Activated CD4-positive, alpha-beta T cell treated with anti-CD3 and anti-CD28 coated beads for 36 hours (primary cell): ENCODE results near the gene LMF2. TPM values are rescaled to one million over a fixed set of nuclear protein-coding genes. Genes with fewer than 3 reads are reported as not detected.

Experiments used
- ATAC-seq: fragments of 200-7000 bp; cut with Tn5 transposase; one replicate; pipeline ENCODE4 v1.10.0; 2021; ENCODE audit warnings: mild to moderate bottlenecking, moderate library complexity
- CTCF ChIA-PET: fragments of 350-600 bp; sonication (Branson Sonifier 250); formaldehyde crosslinking; loops from one replicate; lab custom pipeline; 2021; ENCODE audit warnings: antibody characterized with exemption; lab: Charles Lee
- POLR2A ChIA-PET: fragments of 350-600 bp; sonication (Branson Sonifier 250); formaldehyde crosslinking; loops from one replicate; lab custom pipeline; 2021; ENCODE audit warnings: antibody characterized with exemption, inconsistent platforms; lab: Charles Lee
- DNase-seq: peaks from one replicate; pipeline ENCODE4 v3.0.0-alpha.2; 2020
- H3K27ac Mint-ChIP-seq: one replicate; pipeline ENCODE4 v1.8.0; 2021; ENCODE audit warnings: mixed read lengths
- H3K27me3 Mint-ChIP-seq: one replicate; pipeline ENCODE4 v1.8.0; 2021; ENCODE audit warnings: mixed read lengths
- H3K36me3 Mint-ChIP-seq: one replicate; pipeline ENCODE4 v1.8.0; 2021; ENCODE audit warnings: low read depth, mixed read lengths
- H3K4me1 Mint-ChIP-seq: one replicate; pipeline ENCODE4 v1.8.0; 2021; ENCODE audit warnings: mixed read lengths
- H3K4me3 Mint-ChIP-seq: one replicate; pipeline ENCODE4 v1.8.0; 2021; ENCODE audit warnings: mild to moderate bottlenecking, moderate library complexity, mixed read lengths
- H3K9me3 Mint-ChIP-seq: one replicate; pipeline ENCODE4 v1.8.0; 2021; ENCODE audit warnings: low read depth, mixed read lengths
- intact Hi-C, 2 experiments: fragments of 100-400 bp; cut with DNase I in 1 of 2; cut with micrococcal nuclease in 1 of 2; formaldehyde crosslinking; loops; one replicate each; pipeline versions ENCODE4 v1.14.2 to v1.15.1; 2022 to 2024; cut with DNase I, micrococcal nuclease
- total RNA-seq, 2 experiments: library from RNA; stranded (reverse); gene quantifications; one replicate each; pipeline ENCODE4 v1.2.3, GENCODE V29; 2021

The LMF2 gene
- total RNA-seq, 2 experiments from 2014 or later: 46.8 to 49.4 TPM

DNA sequence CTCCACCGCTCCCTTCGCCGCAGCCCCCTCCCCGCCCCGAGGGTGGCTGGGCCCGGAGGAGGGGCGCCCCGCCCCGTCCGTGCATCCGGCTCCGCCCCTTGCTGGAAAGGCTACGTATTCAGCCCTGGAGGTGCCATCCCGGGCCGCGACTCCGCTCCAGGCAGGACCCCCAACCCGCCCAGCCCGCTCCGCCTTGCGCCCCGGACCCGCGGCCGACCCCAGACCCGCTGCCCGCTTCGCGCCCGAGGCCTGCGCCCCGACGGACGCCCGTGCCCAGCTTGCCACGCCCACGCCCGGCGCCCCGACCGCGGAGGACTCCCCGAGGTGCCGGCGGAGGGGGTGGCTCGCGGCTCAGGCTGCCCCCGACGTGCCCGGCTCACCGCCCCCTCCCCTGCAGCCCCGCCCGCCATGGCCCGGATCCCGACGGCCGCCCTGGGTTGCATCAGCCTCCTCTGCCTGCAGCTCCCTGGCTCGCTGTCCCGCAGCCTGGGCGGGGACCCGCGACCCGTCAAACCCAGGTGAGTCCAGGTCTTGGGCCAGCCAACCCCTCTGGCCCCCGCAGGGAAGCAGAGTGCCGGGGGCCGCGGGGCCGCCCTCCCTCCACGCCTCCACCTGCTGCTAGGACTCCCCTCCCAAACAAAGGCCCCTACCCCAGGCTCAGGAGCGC lies 25.9 kb downstream of the LMF2 start, which contains the start of gene ADM2:
TSS of gene ADM2 (plus strand) at position 104 of the 667 bp plus-strand sequence. CDS start at position 409, 305 bp downstream.
- ATAC-seq (peak; percentile 87), DNase-seq (peak; percentile 82)
- intact Hi-C loops: loop anchor here in 1 of 2 experiments (1.0 to 2.0 kb wide), 3 partner anchors 11 to 231 kb away; partner anchors contain the start of genes HDAC10 and LMF2
- Mint-ChIP-seq H3K27me3 (peaks cover 8% of the 10 kb centered on the region), H3K4me1 (no peaks in the 10 kb centered on the region), H3K36me3 (no peaks in the 10 kb centered on the region), H3K4me3 (peak within 1 kb of the TSS; percentile 74), H3K9me3 (no peaks in the 10 kb centered on the region), H3K27ac (no peak within 1 kb of the TSS)
- POLR2A ChIA-PET: no interaction called here
- CTCF ChIA-PET: no interaction called here

DNA sequence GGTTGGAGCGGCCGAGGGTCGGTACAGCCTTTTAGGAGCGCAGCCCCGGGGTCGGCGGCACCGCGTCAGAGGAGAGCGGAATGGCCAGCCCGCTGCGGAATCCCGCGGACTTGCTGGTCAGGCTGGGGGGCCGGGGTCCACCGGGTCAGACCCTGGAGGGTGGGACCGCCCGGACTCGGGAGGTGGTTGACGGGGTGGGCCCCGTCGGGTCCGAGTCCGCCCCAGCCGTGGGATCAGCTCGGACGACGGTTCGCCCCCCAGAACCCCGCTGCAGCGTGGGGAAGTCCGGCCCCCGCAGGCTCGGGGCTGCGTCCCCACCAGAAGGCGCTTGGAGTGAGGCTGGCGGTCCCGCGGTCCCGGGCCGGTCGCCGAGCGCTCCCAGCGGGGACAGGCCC lies 26.5 kb downstream of the LMF2 start:
- Mint-ChIP-seq H3K4me1 (no peaks in the 10 kb centered on the region), H3K27me3 (peaks cover 8% of the 10 kb centered on the region), H3K36me3 (no peaks in the 10 kb centered on the region), H3K4me3 (peak overlapping the region; percentile 74), H3K27ac (no peak overlapping the region), H3K9me3 (no peaks in the 10 kb centered on the region)
- ChIA-PET CTCF (interaction anchor here (1.0 to 2.8 kb wide), 2 partner anchors 17 to 140 kb away, joined by 3 to 8 read pairs; no protein-coding TSS in a partner anchor), POLR2A (no interaction called here)
- intact Hi-C loops: loop anchor here in 1 of 2 experiments (1.0 to 2.0 kb wide), 3 partner anchors 11 to 230 kb away; partner anchors contain the start of genes HDAC10 and LMF2
- no peak for DNase-seq
- ATAC-seq: no peak

DNA sequence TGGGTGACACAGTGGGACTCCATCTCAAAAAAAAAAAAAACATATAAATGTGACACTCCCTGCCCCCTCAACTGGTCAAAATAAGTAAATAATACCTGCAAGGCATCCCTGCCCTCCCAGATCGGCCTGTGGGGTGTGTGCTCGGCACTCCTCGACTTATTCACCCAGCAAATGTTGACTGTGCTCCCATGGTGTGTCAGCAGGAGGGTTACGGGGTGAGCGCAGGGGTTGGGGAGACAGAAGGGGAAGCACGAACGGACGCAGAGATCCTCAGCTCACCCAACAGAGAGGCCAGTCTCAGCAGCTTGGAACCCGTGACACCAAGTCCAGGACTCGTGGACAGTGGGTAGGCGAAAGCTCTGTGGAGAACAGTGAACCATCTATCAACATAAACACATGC lies 27.8 kb downstream of the LMF2 start:
- Mint-ChIP-seq H3K4me3 (peak overlapping the region; percentile 64), H3K27me3 (peaks cover 8% of the 10 kb centered on the region), H3K9me3 (no peaks in the 10 kb centered on the region), H3K27ac (no peak overlapping the region), H3K4me1 (peaks cover 2% of the 10 kb centered on the region), H3K36me3 (no peaks in the 10 kb centered on the region)
- CTCF ChIA-PET: interaction anchor here (1.0 to 2.8 kb wide), 2 partner anchors 18 to 22 kb away, joined by 4 to 8 read pairs; no protein-coding TSS in a partner anchor
- POLR2A ChIA-PET: no interaction called here
- intact Hi-C loops: loop anchor here in 1 of 2 experiments (2.0 kb wide), 1 partner anchor 229 kb away; the partner anchor contains the start of gene HDAC10
- no peak for ATAC-seq
- no peak for DNase-seq

DNA sequence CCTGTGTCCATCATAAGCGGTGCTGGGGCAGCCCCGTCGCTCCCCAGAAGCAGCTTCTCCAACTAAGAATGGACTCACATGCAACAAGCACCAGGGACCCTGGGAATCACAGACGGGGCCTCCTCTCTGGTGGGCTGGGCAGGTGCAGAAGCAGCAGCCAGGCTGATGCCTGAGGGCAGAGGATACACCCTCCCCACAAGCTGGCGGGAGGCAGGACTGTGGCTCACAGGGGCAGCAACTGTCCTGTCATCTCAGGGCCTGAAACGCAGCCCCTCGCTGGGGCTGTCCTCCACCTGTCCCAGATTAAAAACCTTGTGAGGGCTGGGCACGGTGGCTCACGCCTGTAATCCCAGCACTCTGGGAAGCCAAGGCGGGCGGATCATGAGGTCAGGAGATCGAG lies 29.6 kb downstream of the LMF2 start:
- no peak for ATAC-seq
- H3K4me1 Mint-ChIP-seq: peaks cover 12% of the 10 kb centered on the region
- peaks cover 2% of the 10 kb centered on the region for H3K36me3 Mint-ChIP-seq
- ChIA-PET CTCF (no interaction called here), POLR2A (no interaction called here)
- intact Hi-C loops: no loop called here
- no peaks in the 10 kb centered on the region for H3K9me3 Mint-ChIP-seq
- H3K4me3 Mint-ChIP-seq: no peak overlapping the region
- DNase-seq: no peak
- no peak overlapping the region for H3K27ac Mint-ChIP-seq
- H3K27me3 Mint-ChIP-seq: peaks cover 8% of the 10 kb centered on the region

DNA sequence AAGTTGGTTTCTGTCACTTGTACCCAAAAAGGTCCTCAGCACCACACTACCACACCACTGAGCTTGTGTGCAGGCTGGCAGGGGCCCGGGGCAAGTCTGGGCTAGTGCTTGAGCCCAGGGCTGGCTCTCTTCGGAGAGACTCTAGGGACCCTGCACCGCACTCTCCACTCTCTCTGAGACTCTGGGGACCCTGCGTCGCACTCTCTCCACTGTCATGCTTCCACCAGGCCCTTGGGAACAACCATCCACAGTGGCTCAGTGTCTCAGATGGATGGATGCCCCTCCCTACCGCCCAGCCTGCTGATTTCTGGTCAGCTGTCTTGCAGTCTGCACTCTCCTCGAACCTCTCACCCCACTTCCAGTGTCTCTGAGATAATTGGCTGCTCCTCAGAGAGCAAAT lies 30.6 kb downstream of the LMF2 start:
- H3K27me3 Mint-ChIP-seq: peaks cover 8% of the 10 kb centered on the region
- H3K36me3 Mint-ChIP-seq: peaks cover 2% of the 10 kb centered on the region
- no peaks in the 10 kb centered on the region for H3K9me3 Mint-ChIP-seq
- no peak overlapping the region for H3K27ac Mint-ChIP-seq
- CTCF ChIA-PET: no interaction called here
- intact Hi-C loops: no loop called here
- H3K4me1 Mint-ChIP-seq: peaks cover 23% of the 10 kb centered on the region
- DNase-seq (no peak), ATAC-seq (no peak)
- no peak overlapping the region for H3K4me3 Mint-ChIP-seq
- POLR2A ChIA-PET: no interaction called here

DNA sequence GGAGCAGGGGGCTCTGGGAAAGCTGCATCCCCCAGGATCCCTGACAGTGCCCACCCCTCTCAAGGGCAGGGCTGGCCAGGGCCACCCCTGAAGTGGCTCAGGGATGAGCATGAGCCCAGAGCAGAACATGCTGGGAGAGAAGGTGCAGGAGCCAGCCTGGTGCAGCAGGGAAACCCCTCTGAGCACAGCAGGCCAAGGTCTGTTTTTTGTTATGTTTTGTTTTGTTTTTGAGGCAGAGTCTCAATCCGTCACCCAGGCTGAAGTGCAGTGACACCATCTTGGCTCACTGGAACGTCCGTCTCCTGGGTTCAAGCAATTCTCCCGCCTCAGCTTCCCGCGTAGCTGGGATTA lies 31.9 kb downstream of the LMF2 start:
- Mint-ChIP-seq H3K4me1 (peaks cover 35% of the 10 kb centered on the region), H3K27ac (peak overlapping the region; percentile 51), H3K27me3 (peaks cover 8% of the 10 kb centered on the region), H3K36me3 (peaks cover 2% of the 10 kb centered on the region), H3K4me3 (peak overlapping the region; percentile 48), H3K9me3 (no peaks in the 10 kb centered on the region)
- ChIA-PET CTCF (no interaction called here), POLR2A (no interaction called here)
- DNase-seq (no peak), ATAC-seq (no peak)
- intact Hi-C loops: loop anchor here in 1 of 2 experiments (1.0 to 2.0 kb wide), 7 partner anchors 32 to 231 kb away; partner anchors contain the start of genes CHKB, LMF2, MAPK11 and PPP6R2

DNA sequence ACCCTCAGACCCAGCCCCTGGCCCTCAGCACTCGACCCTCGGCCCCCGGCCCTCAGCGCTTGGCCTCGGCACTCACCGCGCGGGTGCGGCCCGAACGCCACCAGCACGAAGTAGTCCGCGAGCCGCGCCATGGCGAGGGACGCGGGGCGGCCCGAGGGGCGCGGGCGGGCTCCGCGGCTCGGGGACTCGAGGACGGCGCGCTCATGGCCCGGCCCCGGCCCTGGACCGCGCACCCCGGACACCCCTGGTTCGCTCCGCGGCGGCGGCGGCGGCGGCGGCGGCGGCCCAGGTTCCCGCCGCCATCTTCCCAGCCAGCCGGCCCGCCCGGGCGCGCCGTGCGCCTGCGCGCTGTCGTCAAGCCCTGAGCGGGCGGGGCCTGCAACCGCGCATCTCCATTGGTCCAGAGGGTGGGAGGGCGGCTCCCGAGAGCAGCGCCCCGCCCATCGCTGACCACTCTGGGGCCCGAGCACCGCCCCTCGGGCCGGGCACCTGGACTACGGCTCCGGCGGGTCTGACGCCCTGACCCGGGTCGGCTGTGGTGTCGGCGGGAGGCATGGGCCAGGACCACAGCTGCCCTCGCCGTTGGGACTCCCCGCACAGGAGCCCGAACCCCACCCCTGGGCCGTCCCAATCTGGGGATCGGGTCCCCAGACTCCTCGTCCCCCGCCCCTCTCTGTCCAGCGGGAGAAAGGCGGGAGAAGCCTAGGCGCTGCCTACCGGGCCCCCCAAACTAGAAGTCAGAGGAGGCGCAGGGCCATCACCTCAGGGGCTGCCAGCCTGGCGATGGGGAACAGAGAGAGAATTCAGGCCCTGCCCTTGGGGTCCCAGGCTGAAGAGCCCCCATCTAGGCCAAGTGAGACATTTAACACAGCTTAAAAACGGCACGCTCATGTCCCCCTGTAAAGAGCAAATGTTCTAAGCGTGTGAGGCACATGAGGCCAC lies 32.5 kb downstream of the LMF2 start, which contains the start of gene SBF1:
TSS of gene SBF1 (minus strand) at position 326 of the 942 bp plus-strand sequence. CDS start at position 131, 195 bp downstream.
- Mint-ChIP-seq H3K4me3 (peak within 1 kb of the TSS; percentile 89), H3K4me1 (peaks cover 42% of the 10 kb centered on the region), H3K9me3 (no peaks in the 10 kb centered on the region), H3K27ac (peak within 1 kb of the TSS; percentile 83), H3K36me3 (peaks cover 2% of the 10 kb centered on the region), H3K27me3 (peaks cover 3% of the 10 kb centered on the region)
- CTCF ChIA-PET: no interaction called here
- intact Hi-C loops: loop anchor here in 1 of 2 experiments (1.0 to 5.0 kb wide), 8 partner anchors 32 to 288 kb away; partner anchors contain the start of genes CHKB, LMF2, MAPK11 and PPP6R2
- peak; percentile 78 for ATAC-seq
- POLR2A ChIA-PET: no interaction called here
- peak; percentile 95 for DNase-seq

DNA sequence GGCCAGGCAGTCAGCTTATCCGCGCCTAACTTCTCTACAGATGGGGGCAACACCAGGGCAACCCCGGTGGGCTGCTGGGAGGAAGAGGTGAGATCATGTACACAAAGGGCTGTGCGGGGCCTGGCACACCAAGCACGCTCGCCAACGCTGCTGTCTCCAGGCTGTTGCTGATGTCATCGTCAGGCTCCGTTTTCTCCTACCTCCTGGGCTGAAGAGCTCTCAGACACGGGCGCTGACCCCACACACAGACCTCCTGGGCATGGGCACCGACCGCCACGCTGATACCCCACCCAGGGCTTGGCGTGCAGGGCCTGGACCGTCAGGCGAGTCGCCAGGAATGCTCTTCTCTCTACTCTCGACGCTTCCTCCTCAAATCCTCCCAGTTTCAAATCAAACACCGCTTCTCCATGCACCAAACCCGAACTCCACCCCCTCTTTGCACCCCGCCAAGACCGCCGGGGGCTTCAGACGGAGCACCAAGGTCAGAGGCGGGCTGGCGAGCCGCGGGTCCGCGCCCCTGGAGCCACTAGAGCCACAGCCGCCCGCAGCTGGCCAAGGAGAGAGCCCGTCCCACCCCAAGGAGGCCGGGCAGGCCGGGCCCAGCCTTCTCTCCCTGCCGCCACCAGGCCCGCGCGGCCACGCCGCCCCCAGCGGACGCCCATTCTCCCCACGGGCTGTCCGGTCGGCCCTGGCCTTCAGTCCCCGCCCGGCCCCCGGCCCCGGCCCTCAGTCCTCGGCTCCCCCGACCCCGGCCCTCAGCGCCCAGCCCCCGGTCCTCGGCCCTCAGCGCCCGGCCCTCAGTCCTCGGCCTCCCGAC lies 33.4 kb downstream of the LMF2 start:
- DNase-seq (peak; percentile 75), ATAC-seq (peak; percentile 9)
- peaks cover 2% of the 10 kb centered on the region for H3K36me3 Mint-ChIP-seq
- no peaks in the 10 kb centered on the region for H3K9me3 Mint-ChIP-seq
- peak overlapping the region; percentile 89 for H3K4me3 Mint-ChIP-seq
- peaks cover 48% of the 10 kb centered on the region for H3K4me1 Mint-ChIP-seq
- peak overlapping the region; percentile 83 for H3K27ac Mint-ChIP-seq
- intact Hi-C loops: loop anchor here in 1 of 2 experiments (2.0 to 5.0 kb wide), 4 partner anchors 131 to 287 kb away; partner anchors contain the start of genes MAPK11, PPP6R2, TRABD and TUBGCP6
- POLR2A ChIA-PET: interaction anchor here (0.7 kb wide), 1 partner anchor 52 kb away, joined by 3 read pairs; no protein-coding TSS in a partner anchor
- no peaks in the 10 kb centered on the region for H3K27me3 Mint-ChIP-seq
- CTCF ChIA-PET: interaction anchor here (0.9 to 1.7 kb wide), 3 partner anchors 24 to 233 kb away, joined by 3 to 5 read pairs (median 4); partner anchors contain the start of gene SCO2

DNA sequence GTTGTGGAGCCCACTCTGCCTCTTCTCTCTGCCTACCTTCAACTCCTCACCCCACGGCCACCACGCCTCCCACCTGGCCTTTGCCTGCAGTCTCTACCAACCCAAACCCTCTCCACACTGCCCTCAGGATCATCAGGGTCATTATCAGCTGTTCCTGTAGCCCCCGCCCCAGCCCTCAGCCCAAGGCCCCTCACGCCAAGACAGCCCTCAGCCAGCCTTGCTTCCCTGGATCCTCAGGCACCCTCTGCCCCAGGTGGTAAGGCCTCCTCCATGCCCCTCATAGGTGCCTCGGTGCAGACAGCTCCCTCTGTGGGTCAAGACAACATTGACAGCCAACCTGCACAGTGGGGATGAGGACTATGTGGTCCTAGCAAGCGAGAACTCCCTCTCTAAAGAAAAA lies 34.4 kb downstream of the LMF2 start:
- Mint-ChIP-seq H3K4me3 (peak overlapping the region; percentile 89), H3K27me3 (no peaks in the 10 kb centered on the region), H3K36me3 (peaks cover 4% of the 10 kb centered on the region), H3K4me1 (peaks cover 55% of the 10 kb centered on the region), H3K27ac (peak overlapping the region; percentile 83), H3K9me3 (no peaks in the 10 kb centered on the region)
- peak; percentile 18 for ATAC-seq
- POLR2A ChIA-PET: interaction anchor here (0.7 kb wide), 1 partner anchor 53 kb away, joined by 3 read pairs; no protein-coding TSS in a partner anchor
- intact Hi-C loops: loop anchor here in 1 of 2 experiments (5.0 kb wide), 1 partner anchor 286 kb away; the partner anchor contains the start of gene TRABD
- peak; percentile 70 for DNase-seq
- CTCF ChIA-PET: interaction anchor here (0.9 to 1.7 kb wide), 6 partner anchors 20 to 53 kb away, joined by 3 to 6 read pairs (median 4); partner anchors contain the start of gene SCO2

DNA sequence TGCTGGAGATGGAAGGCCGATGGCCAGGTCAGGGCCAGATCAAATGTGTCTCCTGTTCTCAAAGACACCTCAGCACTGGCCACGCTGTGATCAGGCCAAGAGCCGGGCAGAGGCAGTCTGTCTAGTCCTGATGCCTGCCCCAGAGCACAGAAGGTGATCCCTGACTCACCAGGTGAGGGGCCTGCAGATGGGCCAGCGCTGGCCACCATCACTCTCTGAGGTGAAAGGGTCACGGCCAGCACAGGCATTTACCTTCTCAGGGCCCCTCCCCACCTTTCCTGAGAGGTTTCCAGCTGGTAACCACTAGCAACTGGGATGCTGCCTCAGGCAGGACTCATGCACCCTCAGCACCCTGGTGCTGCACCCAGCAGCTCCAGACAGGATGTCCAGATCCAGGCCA lies 35.5 kb downstream of the LMF2 start:
- Mint-ChIP-seq H3K4me1 (peaks cover 55% of the 10 kb centered on the region), H3K27me3 (no peaks in the 10 kb centered on the region), H3K27ac (peak overlapping the region; percentile 95), H3K36me3 (peaks cover 5% of the 10 kb centered on the region), H3K9me3 (no peaks in the 10 kb centered on the region), H3K4me3 (no peak overlapping the region)
- ChIA-PET CTCF (interaction anchor here (0.6 to 3.4 kb wide), 6 partner anchors 19 to 323 kb away, joined by 3 to 14 read pairs (median 4); partner anchors contain the start of gene SCO2), POLR2A (no interaction called here)
- intact Hi-C loops: loop anchor here (2.0 to 5.0 kb wide), 2 partner anchors 37 to 285 kb away; partner anchors contain the start of genes NCAPH2 (in 1 of the 2) and TRABD (in 1 of the 2)
- DNase-seq: no peak
- no peak for ATAC-seq
